Measurements from ENCODE around the gene DLG2.

DNA sequence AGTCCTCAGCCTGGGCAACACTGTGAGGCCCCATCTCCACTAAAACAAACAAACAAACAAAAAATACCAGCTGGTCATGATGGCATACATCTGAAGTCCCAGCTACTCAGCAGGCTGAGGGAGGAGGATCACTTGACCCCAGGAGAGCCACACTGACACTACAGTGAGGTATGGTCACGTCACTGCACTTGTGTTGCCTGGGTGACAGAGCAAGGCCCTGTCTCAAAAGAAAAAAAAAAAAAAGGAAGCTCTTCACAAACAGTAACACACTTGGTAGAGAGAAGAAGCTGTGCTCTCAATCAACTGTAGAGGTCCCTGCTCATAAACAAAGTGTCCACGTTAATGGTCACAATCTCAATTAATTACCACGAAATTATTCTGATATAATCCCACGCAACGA lies 1939.4 kb downstream of the DLG2 start:
- no peak for TF ChIP-seq GABPA (IDR thresholded peaks at IDR 0.05 in 1 of 2, conservative IDR thresholded peaks at IDR 0.05 in 1 of 2)
- TF ChIP-seq, protein P1, sequence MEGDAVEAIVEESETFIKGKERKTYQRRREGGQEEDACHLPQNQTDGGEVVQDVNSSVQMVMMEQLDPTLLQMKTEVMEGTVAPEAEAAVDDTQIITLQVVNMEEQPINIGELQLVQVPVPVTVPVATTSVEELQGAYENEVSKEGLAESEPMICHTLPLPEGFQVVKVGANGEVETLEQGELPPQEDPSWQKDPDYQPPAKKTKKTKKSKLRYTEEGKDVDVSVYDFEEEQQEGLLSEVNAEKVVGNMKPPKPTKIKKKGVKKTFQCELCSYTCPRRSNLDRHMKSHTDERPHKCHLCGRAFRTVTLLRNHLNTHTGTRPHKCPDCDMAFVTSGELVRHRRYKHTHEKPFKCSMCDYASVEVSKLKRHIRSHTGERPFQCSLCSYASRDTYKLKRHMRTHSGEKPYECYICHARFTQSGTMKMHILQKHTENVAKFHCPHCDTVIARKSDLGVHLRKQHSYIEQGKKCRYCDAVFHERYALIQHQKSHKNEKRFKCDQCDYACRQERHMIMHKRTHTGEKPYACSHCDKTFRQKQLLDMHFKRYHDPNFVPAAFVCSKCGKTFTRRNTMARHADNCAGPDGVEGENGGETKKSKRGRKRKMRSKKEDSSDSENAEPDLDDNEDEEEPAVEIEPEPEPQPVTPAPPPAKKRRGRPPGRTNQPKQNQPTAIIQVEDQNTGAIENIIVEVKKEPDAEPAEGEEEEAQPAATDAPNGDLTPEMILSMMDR (IDR thresholded peaks at IDR 0.05; ENCODE audit: low read depth, low read length, missing input control) = no peak
- TF ChIP-seq RAD21 (IDR thresholded peaks at IDR 0.05) = no peak
- TF ChIP-seq FOXA1 (IDR thresholded peaks at IDR 0.05) = no peak
- TF ChIP-seq ZBTB33 (IDR thresholded peaks at IDR 0.05) = no peak
- TF ChIP-seq, protein P2, sequence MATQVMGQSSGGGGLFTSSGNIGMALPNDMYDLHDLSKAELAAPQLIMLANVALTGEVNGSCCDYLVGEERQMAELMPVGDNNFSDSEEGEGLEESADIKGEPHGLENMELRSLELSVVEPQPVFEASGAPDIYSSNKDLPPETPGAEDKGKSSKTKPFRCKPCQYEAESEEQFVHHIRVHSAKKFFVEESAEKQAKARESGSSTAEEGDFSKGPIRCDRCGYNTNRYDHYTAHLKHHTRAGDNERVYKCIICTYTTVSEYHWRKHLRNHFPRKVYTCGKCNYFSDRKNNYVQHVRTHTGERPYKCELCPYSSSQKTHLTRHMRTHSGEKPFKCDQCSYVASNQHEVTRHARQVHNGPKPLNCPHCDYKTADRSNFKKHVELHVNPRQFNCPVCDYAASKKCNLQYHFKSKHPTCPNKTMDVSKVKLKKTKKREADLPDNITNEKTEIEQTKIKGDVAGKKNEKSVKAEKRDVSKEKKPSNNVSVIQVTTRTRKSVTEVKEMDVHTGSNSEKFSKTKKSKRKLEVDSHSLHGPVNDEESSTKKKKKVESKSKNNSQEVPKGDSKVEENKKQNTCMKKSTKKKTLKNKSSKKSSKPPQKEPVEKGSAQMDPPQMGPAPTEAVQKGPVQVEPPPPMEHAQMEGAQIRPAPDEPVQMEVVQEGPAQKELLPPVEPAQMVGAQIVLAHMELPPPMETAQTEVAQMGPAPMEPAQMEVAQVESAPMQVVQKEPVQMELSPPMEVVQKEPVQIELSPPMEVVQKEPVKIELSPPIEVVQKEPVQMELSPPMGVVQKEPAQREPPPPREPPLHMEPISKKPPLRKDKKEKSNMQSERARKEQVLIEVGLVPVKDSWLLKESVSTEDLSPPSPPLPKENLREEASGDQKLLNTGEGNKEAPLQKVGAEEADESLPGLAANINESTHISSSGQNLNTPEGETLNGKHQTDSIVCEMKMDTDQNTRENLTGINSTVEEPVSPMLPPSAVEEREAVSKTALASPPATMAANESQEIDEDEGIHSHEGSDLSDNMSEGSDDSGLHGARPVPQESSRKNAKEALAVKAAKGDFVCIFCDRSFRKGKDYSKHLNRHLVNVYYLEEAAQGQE (IDR thresholded peaks at IDR 0.05) = no peak
- TF ChIP-seq HNF4A (conservative IDR thresholded peaks at IDR 0.05) = no peak
- no peak for TF ChIP-seq RXRA (IDR thresholded peaks at IDR 0.05)
- TF ChIP-seq TAF1 (conservative IDR thresholded peaks at IDR 0.05) = no peak
- TF ChIP-seq EGR1 (IDR thresholded peaks at IDR 0.05; ENCODE audit: low read depth in 2 of 2) = no peak
